ENCODE data around the gene HARBI1. TPM values are rescaled to one million over a fixed set of nuclear protein-coding genes. Genes with fewer than 3 reads are reported as not detected.

Gene HARBI1
- total RNA-seq, 2 experiments from 2014 or later = 2.8 to 3.1 TPM

DNA sequence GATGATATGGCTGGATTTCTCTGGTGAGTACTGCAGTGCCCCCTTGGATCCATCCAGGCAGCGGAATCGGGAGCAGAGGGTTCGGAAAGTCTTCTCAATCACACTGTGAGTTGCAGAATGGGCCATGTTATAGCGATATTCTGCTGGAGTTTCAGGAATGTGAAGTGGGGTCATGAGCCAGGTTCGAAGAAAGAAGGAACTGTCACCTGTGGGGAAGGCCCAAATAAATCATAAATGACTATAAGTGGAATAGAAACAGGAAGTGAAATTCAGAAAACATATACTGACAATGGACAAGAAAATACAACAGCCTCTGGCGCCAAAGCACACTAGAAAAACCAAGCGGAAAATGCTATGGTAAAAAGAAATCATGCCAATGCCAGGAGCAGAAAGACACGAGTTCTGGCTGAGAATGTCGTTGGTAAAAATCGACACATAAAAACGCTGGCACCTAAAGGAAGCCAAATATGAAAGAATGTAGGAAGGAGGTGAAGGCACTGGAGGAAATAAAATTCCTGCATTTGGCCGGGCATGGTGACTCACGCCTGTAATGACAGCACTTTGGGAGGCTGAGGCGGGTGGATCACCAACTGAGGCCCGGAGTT is 13.2 kb downstream of the HARBI1 start:
- DNase-seq = no peak
- no peak overlapping the region for H3K27ac Mint-ChIP-seq
- intact Hi-C loops (cut with micrococcal nuclease) = no loop called here
- no peaks in the 10 kb centered on the region for H3K27me3 Mint-ChIP-seq (ENCODE audit: low read depth)
- H3K4me1 Mint-ChIP-seq (ENCODE audit: low read depth) = peaks cover 3% of the 10 kb centered on the region
- no peak overlapping the region for H3K4me3 Mint-ChIP-seq
- no peaks in the 10 kb centered on the region for H3K9me3 Mint-ChIP-seq
- H3K36me3 Mint-ChIP-seq (ENCODE audit: low read depth) = peaks cover 2% of the 10 kb centered on the region
- CTCF ChIA-PET = interaction anchor here (1.6 kb wide), 1 partner anchor 114 kb away, joined by 3 read pairs; no protein-coding TSS in a partner anchor

DNA sequence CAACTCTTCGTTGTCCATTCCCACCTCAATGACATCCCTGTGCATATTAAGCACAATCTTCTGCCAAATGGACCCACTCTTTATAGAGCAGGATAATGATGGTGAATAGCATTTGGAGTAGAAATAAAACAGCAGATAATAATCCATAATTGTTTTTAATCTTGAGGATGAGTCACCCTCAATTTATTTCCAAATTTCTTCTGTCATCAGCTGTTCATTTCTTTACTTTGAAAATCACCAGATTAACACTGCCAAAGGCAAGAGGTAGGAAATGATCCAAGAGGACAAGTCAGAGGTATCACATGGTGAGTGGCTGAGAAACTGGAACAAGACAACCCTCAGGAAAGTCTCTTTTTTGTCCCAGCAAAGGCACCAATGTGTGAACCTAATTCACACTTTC is 15.9 kb downstream of the HARBI1 start:
- Mint-ChIP-seq H3K27ac (no peak overlapping the region), H3K4me3 (no peak overlapping the region), H3K9me3 (no peaks in the 10 kb centered on the region), H3K4me1 (ENCODE audit: low read depth) (peaks cover 3% of the 10 kb centered on the region), H3K27me3 (ENCODE audit: low read depth) (no peaks in the 10 kb centered on the region), H3K36me3 (ENCODE audit: low read depth) (peaks cover 2% of the 10 kb centered on the region)
- CTCF ChIA-PET = no interaction called here
- intact Hi-C loops (cut with micrococcal nuclease) = no loop called here
- no peak for DNase-seq

DNA sequence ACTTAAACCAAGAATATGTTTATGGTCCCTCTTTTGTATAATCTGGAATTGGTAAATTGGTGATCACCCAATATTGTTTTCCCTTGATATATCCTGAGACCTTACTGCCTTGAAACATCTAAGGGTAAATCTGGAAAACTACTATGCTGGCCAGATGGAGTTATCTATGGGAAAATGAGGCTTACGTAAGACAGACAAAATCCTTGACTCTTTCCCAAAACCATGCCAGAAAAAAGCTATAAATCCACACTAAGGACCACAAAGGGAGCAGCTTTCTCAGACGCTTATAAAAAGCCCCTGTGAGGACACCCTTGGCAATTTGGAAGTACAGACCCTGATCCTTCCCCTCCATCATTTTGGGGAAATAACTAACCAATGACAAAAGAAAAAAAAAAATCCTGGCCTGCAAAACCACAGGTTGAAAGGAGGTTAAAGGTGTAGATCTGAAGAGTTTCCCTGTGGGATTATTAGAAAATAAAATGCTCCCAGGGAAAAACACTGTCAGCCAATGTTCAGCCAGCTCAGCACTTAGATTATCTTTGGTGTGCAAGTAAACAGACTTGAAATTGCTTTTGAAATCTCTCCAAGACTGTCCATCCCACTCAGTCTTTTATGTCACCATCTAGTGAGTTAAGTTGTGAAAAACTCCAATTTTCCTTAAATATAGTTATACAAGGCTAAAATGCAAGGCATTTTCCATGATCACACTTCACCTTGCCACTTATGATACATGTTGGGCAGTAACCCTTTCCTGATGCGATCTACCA is 16.6 kb downstream of the HARBI1 start:
- DNase-seq = no peak
- intact Hi-C loops (cut with micrococcal nuclease) = no loop called here
- peaks cover 3% of the 10 kb centered on the region for H3K4me1 Mint-ChIP-seq (ENCODE audit: low read depth)
- H3K27me3 Mint-ChIP-seq (ENCODE audit: low read depth) = no peaks in the 10 kb centered on the region
- no peak overlapping the region for H3K27ac Mint-ChIP-seq
- CTCF ChIA-PET = interaction anchor here (0.6 kb wide), 1 partner anchor 80 kb away, joined by 4 read pairs; no protein-coding TSS in a partner anchor
- no peak overlapping the region for H3K4me3 Mint-ChIP-seq
- peaks cover 2% of the 10 kb centered on the region for H3K36me3 Mint-ChIP-seq (ENCODE audit: low read depth)
- H3K9me3 Mint-ChIP-seq = no peaks in the 10 kb centered on the region

DNA sequence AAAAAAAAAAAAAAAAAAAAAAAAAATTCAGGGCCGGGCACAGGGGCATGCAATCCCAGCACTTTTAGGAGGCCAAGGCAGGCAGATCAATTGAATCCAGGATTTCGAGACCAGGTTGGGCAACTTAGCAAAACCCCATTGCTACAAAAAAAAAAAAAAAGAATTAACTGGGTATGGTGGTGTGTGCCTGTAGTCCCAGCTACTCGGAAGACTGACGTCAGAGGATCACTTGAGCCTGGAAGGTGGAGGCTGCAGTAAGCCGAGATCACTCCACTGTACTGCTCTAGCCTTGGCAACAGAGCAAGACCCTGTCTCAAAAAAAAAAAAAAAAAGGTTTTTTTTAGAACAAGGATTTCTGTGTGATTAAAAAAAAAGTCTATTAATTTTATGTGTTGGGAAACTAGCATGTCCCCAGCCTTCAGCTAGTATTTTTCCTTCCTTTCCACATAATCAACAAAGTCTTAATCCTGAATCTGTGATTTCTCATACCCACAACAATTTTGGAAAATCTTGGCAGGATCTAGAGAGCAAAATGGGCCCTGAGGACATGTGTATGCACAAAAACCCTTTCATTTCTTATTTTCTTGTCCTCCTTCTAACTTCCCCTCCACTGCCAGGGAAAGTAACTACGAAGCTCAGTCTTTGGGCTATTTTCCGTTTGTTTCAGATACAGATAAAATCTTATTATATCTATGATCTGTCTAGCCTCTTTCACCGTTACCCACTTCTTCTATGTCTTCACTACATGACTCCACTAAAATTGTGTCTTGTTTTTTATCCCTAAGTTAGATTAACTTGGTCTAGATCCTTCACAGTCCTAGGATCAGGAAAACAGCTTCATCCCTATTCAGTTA is 17.5 kb downstream of the HARBI1 start:
- CTCF ChIA-PET = interaction anchor here (0.6 to 1.4 kb wide), 3 partner anchors 12 to 593 kb away, joined by 4 to 6 read pairs (median 5); no protein-coding TSS in a partner anchor
- Mint-ChIP-seq H3K36me3 (ENCODE audit: low read depth) (peaks cover 2% of the 10 kb centered on the region), H3K4me1 (ENCODE audit: low read depth) (peaks cover 3% of the 10 kb centered on the region), H3K27ac (no peak overlapping the region), H3K27me3 (ENCODE audit: low read depth) (no peaks in the 10 kb centered on the region), H3K9me3 (no peaks in the 10 kb centered on the region), H3K4me3 (no peak overlapping the region)
- intact Hi-C loops (cut with micrococcal nuclease) = no loop called here
- DNase-seq = no peak

DNA sequence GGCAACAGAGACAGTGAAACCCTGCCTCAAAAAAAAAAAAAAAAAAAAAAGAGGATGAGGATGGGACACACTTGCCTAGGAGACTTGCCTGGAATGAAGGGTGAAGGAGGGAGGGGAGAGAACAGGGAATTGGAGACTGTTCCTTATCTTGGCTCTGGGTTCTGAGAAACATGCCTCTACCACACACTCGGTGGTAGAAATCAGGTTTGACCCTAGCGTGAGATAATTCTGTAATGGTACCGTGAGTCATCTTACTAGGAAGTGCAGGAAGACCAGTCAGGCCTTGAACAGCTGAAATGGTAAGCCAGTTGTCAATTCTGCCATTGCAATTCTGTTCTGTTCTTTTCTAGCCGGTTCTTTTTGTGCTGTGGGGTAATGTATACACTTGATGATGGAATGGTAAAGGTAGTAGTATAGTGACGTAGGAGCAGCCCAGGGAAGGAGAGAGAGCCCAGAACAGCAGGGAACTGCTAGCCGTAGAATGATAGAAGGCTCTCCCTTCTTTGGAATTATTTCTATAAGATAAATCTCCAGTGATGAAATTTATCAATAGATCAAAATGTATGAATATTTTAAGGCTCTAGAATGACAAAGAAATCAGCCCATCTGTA is 19.3 kb downstream of the HARBI1 start:
- intact Hi-C loops (cut with micrococcal nuclease) = no loop called here
- Mint-ChIP-seq H3K27ac (no peak overlapping the region), H3K4me3 (no peak overlapping the region), H3K27me3 (ENCODE audit: low read depth) (no peaks in the 10 kb centered on the region), H3K36me3 (ENCODE audit: low read depth) (no peaks in the 10 kb centered on the region), H3K4me1 (ENCODE audit: low read depth) (peaks cover 11% of the 10 kb centered on the region), H3K9me3 (no peaks in the 10 kb centered on the region)
- no peak for DNase-seq
- CTCF ChIA-PET = no interaction called here

DNA sequence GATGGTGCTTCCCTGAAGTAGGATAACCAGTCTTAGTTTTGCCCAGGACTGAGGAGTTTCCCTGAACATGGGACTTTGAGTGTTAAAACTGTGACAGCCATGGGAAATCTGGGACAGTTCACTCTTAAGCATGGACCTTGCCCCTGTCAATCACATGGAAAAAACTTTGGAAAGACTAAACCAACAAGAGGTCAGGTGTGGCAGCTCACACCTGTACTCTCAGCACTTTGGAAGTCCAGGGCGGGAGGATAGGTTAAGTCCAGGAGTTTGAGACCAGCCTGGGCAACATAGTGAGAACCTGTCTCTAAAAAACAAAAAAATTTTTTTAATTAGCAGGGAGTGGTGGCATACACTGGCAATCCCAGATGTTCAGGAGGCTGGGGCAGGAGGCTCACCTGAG is 19.9 kb downstream of the HARBI1 start:
- no peak for DNase-seq
- Mint-ChIP-seq H3K4me1 (ENCODE audit: low read depth) (peaks cover 16% of the 10 kb centered on the region), H3K27ac (no peak overlapping the region), H3K36me3 (ENCODE audit: low read depth) (no peaks in the 10 kb centered on the region), H3K27me3 (ENCODE audit: low read depth) (no peaks in the 10 kb centered on the region), H3K4me3 (no peak overlapping the region), H3K9me3 (no peaks in the 10 kb centered on the region)
- intact Hi-C loops (cut with micrococcal nuclease) = no loop called here
- CTCF ChIA-PET = no interaction called here

DNA sequence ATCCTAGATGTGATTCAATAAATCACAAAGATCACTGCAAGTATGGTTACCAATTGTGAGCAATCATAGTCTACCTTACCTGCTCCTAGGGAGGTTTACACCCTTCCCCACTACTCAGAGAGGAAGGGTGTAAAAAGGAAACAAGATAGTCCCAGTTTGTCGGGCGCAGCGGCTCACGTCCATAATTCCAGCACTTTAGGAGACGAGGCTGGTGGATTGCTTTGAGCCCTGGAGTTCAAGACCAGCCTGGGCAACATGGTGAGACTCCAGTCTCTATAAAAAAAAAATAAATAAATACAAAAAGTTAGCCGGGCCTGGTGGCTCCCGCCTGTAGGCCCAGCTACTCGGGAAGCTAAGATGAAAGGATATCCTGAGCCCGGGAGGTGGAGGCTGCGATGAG is 22.2 kb downstream of the HARBI1 start:
- Mint-ChIP-seq H3K4me3 (peak overlapping the region; percentile 94), H3K27ac (no peak overlapping the region), H3K27me3 (ENCODE audit: low read depth) (no peaks in the 10 kb centered on the region), H3K9me3 (no peaks in the 10 kb centered on the region), H3K4me1 (ENCODE audit: low read depth) (peaks cover 33% of the 10 kb centered on the region), H3K36me3 (ENCODE audit: low read depth) (peaks cover 2% of the 10 kb centered on the region)
- CTCF ChIA-PET = interaction anchor here (1.7 to 1.8 kb wide), 2 partner anchors 10 to 23 kb away, joined by 4 to 6 read pairs; partner anchors contain the start of gene ATG13
- intact Hi-C loops (cut with micrococcal nuclease) = loop anchor here (1.0 to 2.0 kb wide), 3 partner anchors 23 to 342 kb away; partner anchors contain the start of genes ATG13, CSTPP1 and HARBI1
- DNase-seq = no peak

DNA sequence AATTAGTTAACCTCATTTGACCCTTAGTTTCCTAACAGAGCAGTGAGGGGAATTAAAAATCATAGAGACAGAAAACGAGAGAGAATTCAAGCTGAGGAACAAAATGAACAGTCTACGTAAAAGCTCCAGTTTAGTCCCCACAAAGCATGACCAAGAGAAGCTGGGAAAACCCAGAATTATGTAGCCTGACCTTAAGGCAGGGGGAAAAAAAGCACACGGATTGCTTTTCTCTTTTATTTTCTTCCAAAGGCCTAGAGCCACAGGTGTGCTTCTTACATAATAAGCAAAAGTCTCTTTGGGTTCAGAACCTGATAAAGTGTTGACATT is 22.7 kb downstream of the HARBI1 start:
- Mint-ChIP-seq H3K27ac (peak overlapping the region; percentile 80), H3K4me3 (peak overlapping the region; percentile 94), H3K9me3 (no peaks in the 10 kb centered on the region), H3K4me1 (ENCODE audit: low read depth) (peaks cover 33% of the 10 kb centered on the region), H3K36me3 (ENCODE audit: low read depth) (peaks cover 2% of the 10 kb centered on the region), H3K27me3 (ENCODE audit: low read depth) (no peaks in the 10 kb centered on the region)
- CTCF ChIA-PET = interaction anchor here (0.8 to 1.8 kb wide), 3 partner anchors 9 to 24 kb away, joined by 3 to 6 read pairs (median 4); partner anchors contain the start of gene ATG13
- DNase-seq = no peak
- intact Hi-C loops (cut with micrococcal nuclease) = loop anchor here (1.0 to 2.0 kb wide), 3 partner anchors 23 to 342 kb away; partner anchors contain the start of genes ATG13, CSTPP1 and HARBI1

DNA sequence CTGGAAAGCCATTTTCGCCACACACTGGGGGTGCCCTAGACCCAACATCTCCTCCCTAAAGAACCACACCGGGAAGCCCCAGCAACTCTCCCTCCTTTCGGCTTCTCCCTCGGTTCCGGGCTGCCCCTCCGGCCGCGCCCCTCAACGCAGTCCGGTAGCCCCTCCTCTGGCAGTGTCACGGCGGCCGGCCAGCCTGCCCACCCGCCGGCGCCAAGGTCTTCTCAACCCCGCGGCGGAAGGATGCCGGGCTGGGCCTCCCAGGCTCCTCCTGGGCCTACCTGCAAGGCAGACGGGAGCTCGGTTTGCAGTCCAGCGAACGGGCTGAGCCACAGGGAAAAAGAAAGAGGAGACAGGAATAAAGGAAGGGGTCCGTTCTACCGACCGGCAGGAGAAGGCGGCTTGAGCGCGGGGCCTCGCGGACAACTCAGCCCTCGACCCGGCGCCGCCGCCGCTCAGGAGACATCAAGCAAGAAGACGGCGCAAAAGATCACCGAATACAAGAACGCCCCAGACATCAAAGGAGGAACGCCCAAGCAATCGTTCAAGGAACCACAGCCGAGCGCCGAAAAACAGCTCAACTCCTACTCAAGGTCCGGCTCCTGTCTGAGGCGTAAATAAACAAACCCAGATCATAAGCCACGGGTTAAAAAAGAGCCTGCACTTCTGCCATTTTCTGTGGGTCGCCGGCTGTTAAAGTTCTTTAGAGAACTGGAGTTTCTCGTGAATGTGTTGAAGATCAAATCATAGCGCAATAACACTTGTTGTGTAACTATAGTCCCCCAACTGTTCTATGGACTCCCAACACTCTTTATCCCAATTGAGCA is 23.3 kb downstream of the HARBI1 start, which contains the start of gene AMBRA1:
Gene AMBRA1, minus strand, starts transcription at position 474 of the 824 bp plus-strand sequence. CDS start 45,643 bp downstream, outside the sequence.
- intact Hi-C loops (cut with micrococcal nuclease) = loop anchor here (1.0 to 2.0 kb wide), 4 partner anchors 24 to 343 kb away; partner anchors contain the start of genes ATG13, CSTPP1 and HARBI1
- Mint-ChIP-seq H3K27ac (peak within 1 kb of the TSS; percentile 80), H3K9me3 (no peaks in the 10 kb centered on the region), H3K36me3 (ENCODE audit: low read depth) (peaks cover 2% of the 10 kb centered on the region), H3K4me1 (ENCODE audit: low read depth) (peaks cover 39% of the 10 kb centered on the region), H3K27me3 (ENCODE audit: low read depth) (no peaks in the 10 kb centered on the region), H3K4me3 (peak within 1 kb of the TSS; percentile 94)
- DNase-seq = peak; percentile 94
- CTCF ChIA-PET = interaction anchor here (0.8 to 1.8 kb wide), 3 partner anchors 9 to 24 kb away, joined by 3 to 6 read pairs (median 4); partner anchors contain the start of gene ATG13

DNA sequence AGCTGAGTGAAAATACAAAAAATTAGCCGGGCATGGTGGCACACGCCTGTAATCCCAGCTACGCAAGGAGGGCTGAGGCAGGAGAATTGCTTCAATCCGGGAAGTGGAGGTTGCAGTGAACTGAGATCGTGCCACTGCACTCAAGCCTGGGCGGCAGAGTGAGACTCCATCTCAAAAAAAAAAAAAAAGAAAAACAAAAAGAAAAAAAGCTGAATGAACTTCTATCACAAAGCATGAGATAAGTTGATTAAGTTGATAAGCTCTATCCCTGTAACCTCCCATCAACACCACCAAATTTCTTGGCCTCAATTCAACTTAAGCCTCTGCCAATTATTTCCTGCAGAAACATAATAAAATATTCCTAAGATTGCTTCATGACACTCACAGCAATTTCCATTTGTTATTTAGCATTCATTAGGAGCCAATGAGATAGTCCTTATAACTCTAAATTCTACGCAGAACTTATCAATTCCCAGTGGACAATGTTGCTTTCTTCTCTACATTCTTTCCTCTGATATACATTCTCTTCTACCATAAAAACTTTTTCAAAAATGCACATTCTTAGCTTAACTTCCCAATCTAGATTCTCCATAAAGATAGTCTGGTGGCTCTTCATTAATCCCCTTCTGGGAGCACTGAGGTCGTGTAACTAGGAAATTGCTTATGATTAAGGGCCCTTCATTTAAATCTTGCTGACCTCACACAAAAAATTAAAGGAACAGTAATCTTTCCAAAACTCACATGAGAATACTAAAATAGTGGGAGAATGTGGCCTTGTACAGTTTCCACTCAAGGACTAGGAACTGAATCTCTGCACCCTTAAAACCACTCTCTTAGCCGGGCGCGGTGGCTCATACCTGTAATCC is 26.1 kb downstream of the HARBI1 start:
- no peaks in the 10 kb centered on the region for H3K9me3 Mint-ChIP-seq
- H3K4me1 Mint-ChIP-seq (ENCODE audit: low read depth) = peaks cover 47% of the 10 kb centered on the region
- no peak overlapping the region for H3K27ac Mint-ChIP-seq
- CTCF ChIA-PET = interaction anchor here (0.6 to 0.7 kb wide), 2 partner anchors 10 to 11 kb away, joined by 3 to 7 read pairs; no protein-coding TSS in a partner anchor
- no peak for DNase-seq
- H3K27me3 Mint-ChIP-seq (ENCODE audit: low read depth) = no peaks in the 10 kb centered on the region
- H3K4me3 Mint-ChIP-seq = no peak overlapping the region
- intact Hi-C loops (cut with micrococcal nuclease) = no loop called here
- H3K36me3 Mint-ChIP-seq (ENCODE audit: low read depth) = peaks cover 7% of the 10 kb centered on the region

Data from activated naive CD4-positive, alpha-beta T cell treated with anti-CD3 and anti-CD28 coated beads for 36 hours (primary cell).